T-helper 2 cell treated with Interferon-gamma antibody and Interleukin-4, amounts not matched to agents 100 ng/mL and 5 ng/mL, for 36 hours (primary cell): ENCODE results near the gene PCDHGB5. TPM values are rescaled to one million over a fixed set of nuclear protein-coding genes. Genes with fewer than 3 reads are reported as not detected.

ENCODE experiments used
- intact Hi-C: fragments of 100-400 bp; cut with micrococcal nuclease; formaldehyde crosslinking; loops from one replicate; pipeline ENCODE4 v1.15.1; 2023
- total RNA-seq: library from RNA; stranded (reverse); gene quantifications from 2 replicates; pipeline ENCODE4 v1.2.3, GENCODE V29; 2022

Gene PCDHGB5
- total RNA-seq, 1 donor from 2014 or later = 0.55 TPM

DNA sequence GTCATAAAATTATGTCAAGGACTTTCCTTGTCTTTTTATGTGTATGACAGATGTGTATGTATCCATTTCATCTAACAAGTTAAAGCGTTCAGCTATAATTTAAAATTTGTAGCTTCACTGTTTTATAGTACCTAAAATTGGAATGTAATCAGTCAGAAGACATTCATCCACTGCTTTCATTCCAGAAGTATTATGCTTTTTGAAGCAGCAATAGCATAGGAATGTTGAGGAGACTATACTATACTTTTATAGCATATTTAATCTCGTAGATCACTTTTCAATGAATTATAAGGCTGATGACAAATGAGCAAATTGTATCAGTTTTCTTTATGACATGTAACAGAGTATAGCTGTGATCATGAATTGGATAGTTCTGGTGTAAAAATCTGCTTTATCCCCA, 39.5 kb downstream of the PCDHGB5 start:
- intact Hi-C loops = no loop called here

DNA sequence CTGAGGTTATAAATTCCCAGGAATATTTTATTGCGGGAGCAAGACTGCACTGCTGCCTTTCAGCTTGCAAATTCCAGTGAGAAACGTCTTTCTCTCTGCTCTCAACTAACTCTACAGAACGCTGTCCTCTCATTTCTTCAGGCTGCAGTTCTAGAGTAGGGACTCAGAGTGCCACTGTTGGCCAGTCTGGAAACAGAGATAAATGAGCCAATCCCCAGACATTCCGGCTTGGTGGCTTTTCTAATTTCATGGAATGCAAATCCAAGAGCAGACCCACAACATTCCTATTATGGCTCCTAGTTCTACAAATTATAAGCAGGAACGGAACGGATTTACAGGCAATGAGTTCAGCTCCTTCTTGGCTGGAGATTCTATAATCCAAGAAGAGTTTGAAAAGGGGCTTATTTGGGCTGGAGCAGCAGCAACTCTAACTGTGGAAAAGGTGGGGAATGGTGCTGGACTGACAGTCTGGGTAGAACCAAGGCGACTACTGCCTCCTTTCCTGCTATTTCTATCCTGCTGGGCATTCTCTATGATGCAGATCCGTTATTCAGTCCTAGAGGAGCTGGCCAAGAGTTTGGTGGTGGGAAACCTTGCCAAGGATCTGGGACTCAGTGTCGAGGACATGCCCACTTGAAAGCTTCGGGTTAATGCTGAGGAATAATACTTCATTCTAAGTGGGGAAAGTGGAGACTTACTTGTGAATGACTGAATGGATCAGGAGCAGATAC, 41.8 kb downstream of the PCDHGB5 start:
- intact Hi-C loops = no loop called here

DNA sequence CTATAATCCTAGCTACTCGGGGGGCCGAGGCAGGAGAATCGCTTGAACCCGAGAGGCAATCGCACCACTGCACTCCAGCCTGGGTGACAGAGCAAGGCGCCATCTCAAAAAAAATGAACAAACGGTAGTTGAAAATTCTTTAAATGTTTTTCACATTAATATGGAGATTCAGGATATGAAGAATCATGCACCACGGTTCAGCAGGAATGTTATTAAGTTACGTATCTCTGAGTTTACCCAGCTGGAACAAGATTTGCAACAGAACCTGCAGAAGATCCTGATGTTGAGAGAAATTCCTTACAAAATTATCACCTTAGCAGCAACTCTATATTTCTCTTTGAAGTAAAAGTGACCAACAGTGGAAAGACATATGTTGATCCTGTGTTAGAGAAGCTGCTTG, 42.6 kb downstream of the PCDHGB5 start:
- intact Hi-C loops = no loop called here

DNA sequence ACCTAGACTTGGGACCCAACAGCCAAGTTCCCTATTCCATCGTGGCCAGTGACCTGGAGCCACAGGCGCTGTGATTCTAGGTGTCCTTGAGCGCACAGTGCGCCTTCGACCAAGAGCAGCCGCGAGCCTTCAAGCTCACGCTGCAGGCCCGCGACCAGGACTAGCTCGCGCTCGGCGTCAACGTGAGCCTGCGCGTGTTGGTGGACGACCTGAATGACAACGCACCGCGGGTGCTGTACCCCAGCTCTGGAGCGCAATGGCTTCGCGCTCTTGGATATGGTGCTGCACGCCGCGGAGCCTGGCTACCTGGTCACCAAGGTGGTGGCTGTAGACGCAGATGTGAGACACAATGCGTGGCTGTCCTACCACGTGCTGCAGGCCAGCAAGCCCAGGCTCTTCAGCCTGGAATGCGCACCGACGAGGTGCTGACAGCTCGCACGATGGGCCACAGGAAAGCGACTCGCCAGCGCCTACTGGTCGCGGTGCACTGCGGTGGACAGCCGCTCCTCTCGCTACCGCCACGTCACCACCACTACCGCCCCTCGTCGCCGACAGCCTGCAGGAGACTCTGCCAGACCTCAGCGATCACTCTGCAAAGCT, 43.9 kb downstream of the PCDHGB5 start:
- intact Hi-C loops = no loop called here

Other genes with a start within 250 kb of the PCDHGB5 start
- gene PCDHB6, start 247.9 kb upstream of the PCDHGB5 start, total RNA-seq = not detected in 2 replicates
- not detected in 2 replicates for gene PCDHB7, start 225.3 kb upstream of the PCDHGB5 start, total RNA-seq
- gene PCDHB8, start 220.2 kb upstream of the PCDHGB5 start, total RNA-seq = not detected in 2 replicates
- gene PCDHB16, start 215.6 kb upstream of the PCDHGB5 start, total RNA-seq = not detected in 2 replicates
- gene PCDHB9, start 210.8 kb upstream of the PCDHGB5 start, total RNA-seq = not detected in 2 replicates
- not detected in 2 replicates for gene PCDHB10, start 205.6 kb upstream of the PCDHGB5 start, total RNA-seq
- gene PCDHB11, start 198.3 kb upstream of the PCDHGB5 start, total RNA-seq = not detected in 2 replicates
- not detected in 2 replicates for gene PCDHB12, start 189.2 kb upstream of the PCDHGB5 start, total RNA-seq
- not detected in 2 replicates for gene PCDHB13, start 184.0 kb upstream of the PCDHGB5 start, total RNA-seq
- not detected in 2 replicates for gene PCDHB14, start 174.6 kb upstream of the PCDHGB5 start, total RNA-seq
- not detected in 2 replicates for gene PCDHB15, start 152.6 kb upstream of the PCDHGB5 start, total RNA-seq
- 0.25 and 0.59 TPM in 2 replicates for gene SLC25A2, start 93.9 kb upstream of the PCDHGB5 start, total RNA-seq
- 60.8 and 64.9 TPM in 2 replicates for gene TAF7, start 77.2 kb upstream of the PCDHGB5 start, total RNA-seq
- gene PCDHGA1, start 67.4 kb upstream of the PCDHGB5 start, total RNA-seq = 0.09 TPM in 2 replicates
- gene PCDHGA2, start 59.2 kb upstream of the PCDHGB5 start, total RNA-seq = 0.14 and 0.23 TPM in 2 replicates
- gene PCDHGA3, start 54.1 kb upstream of the PCDHGB5 start, total RNA-seq = 0.23 and 0.34 TPM in 2 replicates
- gene PCDHGB1, start 47.8 kb upstream of the PCDHGB5 start, total RNA-seq = 0.18 and 0.20 TPM in 2 replicates
- 0.43 and 0.45 TPM in 2 replicates for gene PCDHGA4, start 42.9 kb upstream of the PCDHGB5 start, total RNA-seq
- 0.93 and 1.0 TPM in 2 replicates for gene PCDHGB2, start 38.0 kb upstream of the PCDHGB5 start, total RNA-seq
- gene PCDHGA5, start 33.8 kb upstream of the PCDHGB5 start, total RNA-seq = 0.41 and 0.55 TPM in 2 replicates
- gene PCDHGB3, start 27.7 kb upstream of the PCDHGB5 start, total RNA-seq = 0.59 and 0.93 TPM in 2 replicates
- 0.57 and 0.70 TPM in 2 replicates for gene PCDHGA6, start 24.1 kb upstream of the PCDHGB5 start, total RNA-seq
- 0.30 TPM in 2 replicates for gene PCDHGA7, start 15.2 kb upstream of the PCDHGB5 start, total RNA-seq
- 0.18 and 0.23 TPM in 2 replicates for gene PCDHGB4, start 10.2 kb upstream of the PCDHGB5 start, total RNA-seq
- gene PCDHGA8, start 5.3 kb upstream of the PCDHGB5 start, total RNA-seq = 0.18 TPM in 2 replicates
- 0.25 and 0.34 TPM in 2 replicates for gene PCDHGA9, start 4.8 kb downstream of the PCDHGB5 start, total RNA-seq
- gene PCDHGB6, start 10.1 kb downstream of the PCDHGB5 start, total RNA-seq = 0.25 and 0.41 TPM in 2 replicates
- 0.34 and 0.41 TPM in 2 replicates for gene PCDHGA10, start 15.0 kb downstream of the PCDHGB5 start, total RNA-seq
- gene PCDHGB7, start 19.7 kb downstream of the PCDHGB5 start, total RNA-seq = 0.20 and 0.39 TPM in 2 replicates
- gene PCDHGA11, start 23.1 kb downstream of the PCDHGB5 start, total RNA-seq = 0.11 and 0.25 TPM in 2 replicates
- gene PCDHGA12, start 32.6 kb downstream of the PCDHGB5 start, total RNA-seq = 0.16 and 0.18 TPM in 2 replicates
- gene PCDHGC3, start 78.0 kb downstream of the PCDHGB5 start, total RNA-seq = 0.07 and 0.18 TPM in 2 replicates
- gene PCDHGC4, start 87.1 kb downstream of the PCDHGB5 start, total RNA-seq = 0.05 TPM in 1 of 2 replicates, not detected in the other
- gene PCDHGC5, start 91.1 kb downstream of the PCDHGB5 start, total RNA-seq = not detected in 2 replicates
- 289 and 299 TPM in 2 replicates for gene DIAPH1, start 221.1 kb downstream of the PCDHGB5 start, total RNA-seq
- 80.8 and 85.3 TPM in 2 replicates for gene HDAC3, start 238.9 kb downstream of the PCDHGB5 start, total RNA-seq
- 20.1 and 21.1 TPM in 2 replicates for gene RELL2, start 239.1 kb downstream of the PCDHGB5 start, total RNA-seq